Measurements from ENCODE around the gene CCDC137.

Gene CCDC137

GRCh38 chr17:81717766-81718089 lies 51.2 kb downstream of the CCDC137 start:
- DNase-seq = no peak

GRCh38 chr17:81719410-81720266 lies 53.1 kb downstream of the CCDC137 start:
- DNase-seq = no peak

- DNase-seq = no peak
Measured at GRCh38 chr17:81720267-81721071, 53.9 kb downstream of the CCDC137 start.

GRCh38 chr17:81722184-81723120 lies 55.9 kb downstream of the CCDC137 start:
- no peak for DNase-seq
